ENCODE results near the gene CDH3.
"Not testable (repeated sequence)": the region's sequence is repeated elsewhere in the genome, so short reads cannot be mapped to it uniquely, and the experiment has no call there.

The CDH3 gene

DNA sequence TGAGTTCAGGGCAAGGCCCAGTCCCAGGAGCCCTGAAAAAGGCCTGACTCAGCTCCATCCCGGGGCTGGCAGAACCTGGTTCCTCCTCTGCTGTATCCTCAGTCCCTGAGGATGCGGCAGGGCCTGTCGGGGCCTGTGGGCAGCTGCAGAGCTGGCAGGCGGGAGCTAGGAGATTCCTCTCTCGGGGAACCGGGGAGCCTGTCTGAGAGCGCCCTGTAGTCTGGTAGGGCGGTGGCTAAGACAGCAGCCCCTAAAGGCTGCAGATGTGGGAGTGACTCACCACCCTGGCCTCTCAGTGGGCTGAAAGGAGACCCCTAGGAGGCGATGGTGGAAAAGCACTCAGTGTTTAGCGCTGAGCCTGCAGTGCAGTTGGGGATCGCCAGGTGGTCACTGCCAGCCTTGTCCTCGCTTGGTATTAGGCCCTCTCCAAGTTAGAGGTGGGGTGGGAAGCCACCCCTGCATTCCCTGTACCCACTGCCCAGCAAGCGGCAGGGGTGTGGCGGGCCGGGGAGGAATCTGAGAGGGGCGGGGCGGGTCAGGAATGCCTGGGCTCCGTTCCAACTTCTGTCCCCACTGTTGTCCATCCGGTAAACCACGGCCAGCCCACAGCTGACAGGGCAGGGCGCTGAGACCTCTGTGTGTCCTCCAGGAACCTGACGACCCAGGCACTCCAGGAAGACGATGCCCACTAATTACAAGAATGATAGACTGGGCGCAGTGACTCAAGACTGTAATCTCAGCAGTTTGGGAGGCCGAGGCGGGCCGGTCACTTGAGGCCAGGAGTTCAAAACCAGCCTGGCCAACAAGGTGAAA is 62.4 kb downstream of the CDH3 start:
- no peak for DNase-seq

DNA sequence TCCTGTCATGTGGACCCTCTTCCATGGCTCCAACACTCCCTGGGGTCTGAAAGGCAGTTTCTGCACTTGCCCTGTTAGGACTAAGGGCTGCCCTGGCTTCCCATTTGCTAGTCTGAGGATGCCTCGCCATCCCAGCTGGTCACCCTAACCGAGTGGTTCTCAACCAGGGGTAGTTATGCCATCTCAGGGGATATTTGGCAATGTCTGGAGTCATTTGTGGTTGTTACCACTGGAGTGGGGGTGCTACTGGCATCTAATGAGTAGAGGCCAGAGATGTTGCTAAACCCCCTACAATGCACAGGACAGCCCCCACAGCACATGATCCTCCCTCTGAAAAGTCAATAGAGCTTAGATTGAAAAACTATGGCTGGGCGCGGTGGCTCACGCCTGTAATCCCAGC is 65.1 kb downstream of the CDH3 start:
- DNase-seq = no peak

DNA sequence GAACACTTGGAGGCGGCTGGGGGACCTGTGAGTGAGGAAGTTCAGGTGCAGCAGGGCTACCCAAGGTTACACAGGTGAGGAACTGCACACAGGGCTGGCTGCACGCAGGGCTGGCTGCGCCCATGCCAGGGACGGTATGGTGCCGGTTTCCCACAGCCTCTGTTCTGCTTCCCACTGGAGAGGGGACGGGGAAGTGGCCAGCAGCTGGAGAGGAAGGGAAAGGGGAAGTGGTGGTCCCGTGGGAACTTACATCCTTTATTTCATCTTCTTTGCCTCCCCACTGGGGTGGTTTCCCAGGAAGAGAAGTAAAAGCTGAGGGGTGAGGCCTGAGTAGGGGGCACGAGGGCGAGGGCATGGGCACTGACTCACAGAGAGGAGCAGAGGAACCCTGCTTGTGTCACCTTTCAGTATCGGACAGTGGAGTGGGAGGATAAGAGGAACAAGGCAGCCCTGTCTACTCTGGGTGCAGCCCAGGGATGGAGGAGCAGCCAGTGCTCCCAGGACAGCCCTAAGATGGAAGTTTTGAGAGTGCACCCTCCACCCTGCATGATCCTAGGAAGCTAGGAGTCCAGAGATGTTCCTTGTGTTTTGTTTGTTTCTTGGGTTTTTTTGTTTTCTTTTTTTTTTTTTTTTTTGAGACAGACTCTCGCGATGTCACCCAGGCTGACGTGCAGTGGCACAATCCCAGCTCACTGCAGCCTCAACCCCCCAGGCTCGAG is 66.5 kb downstream of the CDH3 start:
- DNase-seq = no peak

DNA sequence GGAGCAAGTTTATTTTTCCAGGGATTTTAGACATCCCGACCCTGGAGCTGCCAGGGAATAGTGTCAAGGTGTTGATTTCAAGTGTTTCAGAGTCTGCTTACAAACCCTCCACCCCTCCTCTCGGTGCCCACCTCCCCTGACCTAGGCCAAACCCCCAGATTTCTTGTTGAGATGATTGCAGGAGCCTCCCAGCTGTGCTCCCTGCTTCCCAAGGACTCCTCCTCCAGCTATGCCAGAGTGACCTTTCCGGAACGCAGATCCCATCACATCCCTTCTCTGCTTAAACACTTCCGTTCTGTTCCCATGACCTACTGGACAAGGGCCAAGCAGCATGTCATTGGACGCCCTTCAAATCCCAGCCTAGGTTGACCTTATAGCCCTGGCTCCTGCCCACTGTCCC is 68.3 kb downstream of the CDH3 start:
- no peak for DNase-seq

DNA sequence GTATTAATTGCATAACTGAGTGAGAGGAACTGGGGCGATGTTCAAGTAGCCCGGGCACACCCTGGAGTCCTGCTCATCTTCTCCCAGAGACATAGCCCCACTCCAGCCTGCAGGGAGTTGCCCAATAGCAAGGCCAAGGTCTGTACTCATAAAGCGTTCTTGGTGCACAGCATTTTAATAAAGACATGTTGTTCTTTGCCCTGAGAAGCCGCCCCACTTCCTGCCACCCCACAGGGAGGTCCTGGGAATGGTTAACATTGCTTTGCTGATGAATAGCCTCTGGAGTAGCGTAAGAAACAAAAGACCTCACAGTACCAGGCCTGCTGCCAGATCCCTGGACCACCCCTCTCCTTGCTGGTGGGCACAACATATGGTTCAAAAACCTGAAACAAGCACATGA is 70.4 kb downstream of the CDH3 start:
- DNase-seq = no peak

DNA sequence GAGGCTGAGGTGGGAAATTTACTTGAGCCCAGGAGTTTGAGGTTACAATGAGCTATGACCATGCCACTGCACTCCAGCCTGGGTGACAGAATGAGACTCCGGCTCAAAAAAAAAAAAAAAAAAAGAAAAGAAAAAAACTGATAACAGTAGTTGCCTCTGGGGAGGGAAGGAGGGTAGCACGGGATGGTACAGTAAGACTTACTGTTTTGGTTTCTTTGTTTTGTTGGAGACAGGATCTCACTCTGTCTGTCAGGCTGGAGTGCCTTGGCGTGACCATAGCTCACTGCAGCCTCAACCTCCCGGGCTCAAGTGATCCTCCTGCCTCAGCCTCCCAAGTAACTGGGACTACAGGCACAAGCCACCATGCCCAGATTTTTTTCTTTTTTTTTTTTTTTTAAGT is 71.4 kb downstream of the CDH3 start:
- not testable (repeated sequence) for DNase-seq

DNA sequence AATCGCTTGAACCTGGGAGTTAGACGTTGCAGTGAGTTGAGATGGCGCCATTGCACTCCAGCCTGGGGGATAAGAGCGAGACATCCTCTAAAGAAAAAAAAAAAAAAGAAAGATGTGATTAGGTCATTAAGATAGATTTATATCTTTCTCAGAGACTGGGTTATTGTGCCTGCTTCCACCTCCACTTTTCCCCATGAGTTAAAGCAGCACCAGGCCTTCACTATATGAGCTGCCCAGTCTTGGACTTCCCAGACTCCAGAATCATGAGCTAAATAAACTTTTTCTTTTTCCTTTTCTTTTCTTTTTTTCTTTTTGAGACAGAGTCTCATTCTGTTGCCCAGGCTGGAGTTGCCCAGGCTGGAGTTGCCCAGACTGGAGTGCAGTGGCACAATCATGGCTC is 72.6 kb downstream of the CDH3 start:
- DNase-seq = no peak

DNA sequence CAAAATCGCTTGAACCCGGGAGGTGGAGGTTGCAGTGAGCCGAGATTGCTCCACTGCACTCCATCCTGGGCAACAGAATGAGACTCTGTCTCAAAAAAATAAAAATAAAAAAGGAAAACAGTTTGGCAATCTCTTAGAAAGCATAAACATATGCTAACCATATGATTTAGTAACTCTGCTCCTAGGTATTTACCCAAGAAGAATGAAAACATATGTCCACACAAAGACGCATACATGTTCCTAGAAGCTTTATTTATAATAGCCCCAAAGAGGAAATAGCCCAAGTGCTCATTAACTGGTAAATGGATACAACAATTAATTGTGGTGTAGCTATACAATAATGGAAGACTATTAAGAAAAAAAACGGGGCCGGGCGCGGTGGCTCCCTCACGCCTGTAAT is 73.5 kb downstream of the CDH3 start:
- no peak for DNase-seq

DNA sequence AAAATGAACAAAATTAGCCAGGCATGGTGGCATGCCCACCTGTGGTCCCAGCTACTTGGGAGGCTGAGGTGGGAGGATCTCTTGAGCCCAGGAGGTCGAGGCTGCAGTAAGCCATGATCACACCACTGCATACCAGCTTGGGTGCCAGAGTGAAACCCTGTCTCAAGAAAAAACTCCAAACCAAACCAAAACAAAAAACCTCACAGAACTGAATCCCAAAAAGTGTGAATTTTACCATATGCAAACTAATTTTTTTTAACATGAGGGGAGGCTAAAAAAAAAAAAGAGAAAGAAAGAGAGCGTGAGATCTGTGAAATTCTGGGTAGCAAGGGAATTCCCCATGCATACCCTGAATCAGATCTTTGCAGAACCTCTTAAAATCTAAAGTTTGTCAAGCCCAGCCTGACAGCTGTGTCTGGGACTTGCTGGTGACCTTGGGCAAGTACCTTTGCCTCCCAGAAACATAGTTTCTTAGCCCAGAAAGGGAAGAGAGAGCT is 74.9 kb downstream of the CDH3 start:
- no peak for DNase-seq

DNA sequence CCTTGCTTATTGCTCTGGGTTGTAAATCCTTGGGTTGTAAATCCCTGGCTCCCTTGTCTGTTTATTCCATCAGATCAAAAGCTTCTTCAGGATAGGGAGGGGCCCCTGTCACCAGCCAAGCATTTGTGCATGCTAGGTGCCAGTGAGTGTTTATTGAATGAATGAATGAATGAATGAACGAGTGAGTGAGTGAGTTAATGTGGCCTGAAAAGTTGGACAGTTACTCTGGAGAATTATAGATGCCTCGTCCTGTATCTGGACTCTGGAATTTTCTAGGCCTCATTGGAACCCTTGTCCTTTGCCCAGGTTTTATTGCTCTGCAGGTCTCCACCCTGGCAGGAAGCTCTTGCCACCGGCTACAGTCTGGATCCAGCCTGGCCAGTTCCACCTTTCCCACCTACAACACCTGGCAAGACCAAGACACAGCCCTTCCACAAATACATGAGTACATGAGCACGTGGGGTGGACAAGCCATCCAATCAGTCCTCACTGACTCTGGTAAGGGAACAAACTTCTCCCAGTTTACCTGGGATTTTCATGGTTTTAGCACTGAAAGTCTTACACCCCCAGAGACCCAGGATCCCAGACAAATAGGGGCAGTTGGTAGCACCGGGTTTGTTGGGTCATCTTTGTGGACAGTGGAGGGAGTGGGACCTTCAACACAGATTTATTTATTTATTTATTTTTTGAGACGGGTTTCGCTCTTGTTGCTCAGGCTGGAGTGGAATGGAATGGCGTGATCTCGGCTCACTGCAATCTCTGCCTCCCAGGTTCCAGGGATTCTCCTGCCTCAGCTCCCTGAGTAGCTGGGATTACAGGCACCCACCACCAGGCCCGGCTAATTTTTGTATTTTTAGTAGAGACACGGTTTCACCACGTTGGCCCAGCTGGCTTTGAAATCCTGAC is 77.3 kb downstream of the CDH3 start:
- DNase-seq = no peak

DNA sequence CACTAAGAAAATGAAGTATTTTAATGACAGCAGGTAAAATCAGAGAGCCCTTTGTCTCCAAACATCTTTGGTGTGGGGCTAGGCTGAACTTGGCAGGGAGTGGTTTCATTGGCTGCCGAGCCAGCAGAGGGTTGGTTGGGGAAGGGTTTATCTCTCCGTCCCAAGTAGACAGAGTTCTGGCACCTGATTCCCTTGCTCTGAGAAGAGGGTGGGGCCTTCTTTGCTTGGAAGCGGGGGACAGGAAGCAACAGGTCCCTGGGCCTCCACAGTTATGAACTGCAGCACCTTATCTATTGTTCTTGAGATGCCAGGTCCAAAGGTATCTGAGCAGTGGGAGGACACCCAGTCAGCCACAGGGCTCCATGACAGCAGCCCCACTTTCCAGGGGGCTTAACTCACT is 79.7 kb downstream of the CDH3 start:
- DNase-seq = no peak

DNA sequence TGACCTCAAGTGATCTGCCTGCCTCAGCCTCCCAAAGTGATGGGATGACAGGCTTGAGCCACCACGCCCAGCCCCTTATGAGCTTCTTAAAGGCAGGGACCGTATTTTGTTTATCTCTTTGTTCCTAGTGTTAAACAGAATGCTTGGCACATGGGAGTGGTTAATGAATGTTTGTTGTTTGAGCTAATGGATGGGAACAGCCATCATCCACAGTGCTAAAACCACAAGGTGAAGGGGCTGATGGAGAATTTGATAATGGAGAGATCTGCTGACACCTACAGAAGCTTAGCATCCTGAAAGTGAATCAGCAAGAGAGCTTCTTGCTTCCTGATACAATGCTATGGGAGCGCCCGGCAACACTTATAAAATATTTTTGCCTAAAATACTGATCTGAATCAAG is 83.4 kb downstream of the CDH3 start:
- DNase-seq = no peak

DNA sequence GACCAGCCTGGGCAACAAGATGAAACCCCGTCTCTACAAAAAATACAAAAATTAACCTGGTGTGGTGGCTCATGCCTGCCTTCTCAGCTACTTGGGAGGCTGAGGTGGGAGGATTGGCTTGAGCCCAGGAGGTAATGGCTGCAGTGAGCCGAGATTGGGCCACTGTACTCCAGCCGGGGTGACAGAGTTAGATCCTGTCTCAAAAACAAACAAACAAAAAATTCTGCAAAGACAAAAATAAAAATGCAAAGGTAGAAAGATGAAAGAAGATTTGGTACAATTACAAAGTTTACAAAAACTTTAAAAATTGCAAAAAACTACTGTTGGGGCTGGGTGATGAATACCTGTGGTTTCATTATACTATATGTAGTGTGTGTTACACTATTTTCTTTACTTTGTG is 86.5 kb downstream of the CDH3 start:
- no peak for DNase-seq

DNA sequence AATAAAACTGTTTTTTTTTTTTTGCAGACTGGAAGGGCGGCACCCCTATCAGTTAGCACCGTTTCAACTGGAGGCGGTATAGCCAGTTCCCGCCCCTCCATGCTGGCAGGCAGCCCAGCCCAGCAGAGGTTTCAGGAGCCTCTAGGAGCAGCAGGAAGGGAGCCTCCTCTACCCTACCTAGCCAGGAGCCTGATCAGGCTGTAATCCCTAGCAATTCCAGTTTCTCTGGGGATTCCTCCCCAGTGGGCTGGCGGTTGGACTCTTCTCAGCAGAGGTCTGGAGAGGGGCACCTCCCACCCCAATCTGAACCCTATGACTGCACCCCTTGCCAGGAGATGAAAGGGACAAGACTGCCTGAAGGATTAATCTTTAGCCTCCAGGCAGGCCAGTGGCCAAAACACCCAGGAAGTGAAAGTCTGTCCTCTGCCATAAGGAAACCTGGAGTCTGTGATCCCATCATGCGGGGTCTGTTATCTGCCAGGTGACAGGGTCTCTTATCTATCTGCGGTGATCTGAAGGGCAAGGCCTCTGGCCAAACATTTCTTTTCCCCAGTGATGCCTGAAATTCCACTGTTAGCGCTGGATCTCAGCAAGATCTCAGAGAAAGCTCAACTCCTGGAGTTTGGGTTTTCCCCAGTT is 87.1 kb downstream of the CDH3 start:
- no peak for DNase-seq

DNA sequence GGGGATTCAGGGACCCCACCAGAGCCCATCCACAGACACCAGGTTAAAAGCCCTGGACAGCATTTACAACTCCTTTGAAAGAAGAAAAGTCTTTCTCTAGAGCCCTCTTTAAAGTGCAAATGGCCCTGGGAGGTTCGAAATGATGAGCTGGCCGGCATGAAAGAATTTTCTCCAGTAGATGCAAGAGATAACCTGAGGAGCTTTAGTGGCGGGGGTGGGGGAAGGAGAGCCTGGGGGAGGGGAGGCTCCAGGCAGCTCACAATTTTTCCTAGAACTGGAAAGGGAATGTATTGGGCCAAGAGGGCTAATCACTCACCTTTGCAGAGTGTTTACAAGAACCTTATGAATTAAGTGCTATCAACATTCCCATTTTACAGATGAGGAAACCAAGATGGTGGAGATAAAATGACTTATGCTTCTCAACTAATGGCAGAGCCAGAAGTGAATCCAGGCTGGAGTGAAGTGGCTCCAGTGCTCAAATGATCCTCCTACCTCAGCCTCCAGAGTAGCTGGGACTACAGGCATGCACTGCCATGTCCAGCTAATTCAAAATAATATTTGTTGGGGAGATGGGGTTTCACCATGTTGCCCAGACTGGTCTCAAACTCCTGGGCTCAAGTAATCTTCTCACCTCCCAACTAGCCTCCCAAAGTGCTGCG is 87.8 kb downstream of the CDH3 start:
- DNase-seq = no peak

DNA sequence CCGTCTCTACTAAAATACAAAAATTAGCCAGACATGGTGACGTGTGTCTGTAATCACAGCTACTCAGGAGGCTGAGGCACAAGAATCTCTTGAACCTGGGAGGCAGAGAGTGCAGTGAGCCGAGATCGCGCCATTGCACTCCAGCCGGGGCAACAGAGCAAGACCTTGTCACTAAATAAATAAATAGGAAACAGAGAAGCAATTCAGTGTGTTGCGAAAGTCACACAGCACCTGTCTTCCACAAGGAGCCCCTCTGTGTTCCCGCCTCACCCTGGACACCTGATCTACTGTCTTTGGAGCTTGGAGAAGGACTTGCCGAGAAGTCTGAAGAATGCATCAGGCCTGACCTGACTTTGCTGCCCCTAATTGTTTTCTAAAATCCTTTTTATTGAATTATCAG is 88.5 kb downstream of the CDH3 start:
- DNase-seq = no peak

DNA sequence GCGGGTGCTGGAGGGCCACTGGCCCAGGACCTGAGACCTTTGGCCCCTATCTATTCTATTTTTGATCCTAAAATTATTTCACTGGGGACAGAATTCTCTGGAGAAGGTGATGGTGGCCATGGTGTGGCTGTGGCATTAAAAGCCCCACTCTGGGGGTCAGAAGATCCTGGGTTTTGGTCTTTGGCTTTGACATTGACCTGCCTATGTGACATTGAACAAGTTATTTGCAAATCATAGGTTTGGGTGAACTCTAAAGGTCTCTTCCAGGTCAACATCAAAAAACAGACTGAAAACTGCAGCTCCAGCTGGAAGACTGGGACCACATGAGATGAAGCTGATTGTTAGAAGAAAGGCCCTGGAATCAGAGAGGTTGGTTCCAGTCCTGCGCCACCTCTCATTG is 89.7 kb downstream of the CDH3 start:
- DNase-seq = no peak

DNA sequence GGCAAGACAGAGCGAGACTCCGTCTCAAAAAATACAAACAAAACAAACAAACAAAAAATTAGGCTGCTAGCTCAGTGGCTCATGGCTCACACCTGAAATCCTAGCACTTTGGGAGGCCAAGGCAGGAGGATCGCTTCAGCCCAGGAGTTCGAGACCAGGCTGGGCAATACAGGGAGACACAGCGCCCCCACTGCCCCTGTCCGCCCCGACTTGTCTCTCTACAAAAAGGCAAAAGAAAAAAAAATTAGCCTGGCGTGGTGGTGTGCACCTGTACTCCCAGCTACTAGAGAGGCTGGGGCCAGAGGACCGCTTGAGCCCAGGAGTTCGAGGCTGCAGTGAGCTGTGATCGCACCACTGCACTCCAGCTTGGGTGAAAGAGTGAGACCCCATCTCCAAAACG is 91.5 kb downstream of the CDH3 start:
- no peak for DNase-seq

DNA sequence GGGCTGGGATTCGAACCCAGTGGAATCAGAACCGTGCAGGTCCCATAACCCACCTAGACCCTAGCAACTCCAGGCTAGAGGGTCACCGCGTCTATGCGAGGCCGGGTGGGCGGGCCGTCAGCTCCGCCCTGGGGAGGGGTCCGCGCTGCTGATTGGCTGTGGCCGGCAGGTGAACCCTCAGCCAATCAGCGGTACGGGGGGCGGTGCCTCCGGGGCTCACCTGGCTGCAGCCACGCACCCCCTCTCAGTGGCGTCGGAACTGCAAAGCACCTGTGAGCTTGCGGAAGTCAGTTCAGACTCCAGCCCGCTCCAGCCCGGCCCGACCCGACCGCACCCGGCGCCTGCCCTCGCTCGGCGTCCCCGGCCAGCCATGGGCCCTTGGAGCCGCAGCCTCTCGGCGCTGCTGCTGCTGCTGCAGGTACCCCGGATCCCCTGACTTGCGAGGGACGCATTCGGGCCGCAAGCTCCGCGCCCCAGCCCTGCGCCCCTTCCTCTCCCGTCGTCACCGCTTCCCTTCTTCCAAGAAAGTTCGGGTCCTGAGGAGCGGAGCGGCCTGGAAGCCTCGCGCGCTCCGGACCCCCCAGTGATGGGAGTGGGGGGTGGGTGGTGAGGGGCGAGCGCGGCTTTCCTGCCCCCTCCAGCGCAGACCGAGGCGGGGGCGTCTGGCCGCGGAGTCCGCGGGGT is 92.1 kb downstream of the CDH3 start, which contains the start of gene CDH1:
CDH1 (plus strand) TSS at position 247 of the 684 bp plus-strand sequence; CDS start at position 371, 124 bp downstream.
- DNase-seq = no peak

DNA sequence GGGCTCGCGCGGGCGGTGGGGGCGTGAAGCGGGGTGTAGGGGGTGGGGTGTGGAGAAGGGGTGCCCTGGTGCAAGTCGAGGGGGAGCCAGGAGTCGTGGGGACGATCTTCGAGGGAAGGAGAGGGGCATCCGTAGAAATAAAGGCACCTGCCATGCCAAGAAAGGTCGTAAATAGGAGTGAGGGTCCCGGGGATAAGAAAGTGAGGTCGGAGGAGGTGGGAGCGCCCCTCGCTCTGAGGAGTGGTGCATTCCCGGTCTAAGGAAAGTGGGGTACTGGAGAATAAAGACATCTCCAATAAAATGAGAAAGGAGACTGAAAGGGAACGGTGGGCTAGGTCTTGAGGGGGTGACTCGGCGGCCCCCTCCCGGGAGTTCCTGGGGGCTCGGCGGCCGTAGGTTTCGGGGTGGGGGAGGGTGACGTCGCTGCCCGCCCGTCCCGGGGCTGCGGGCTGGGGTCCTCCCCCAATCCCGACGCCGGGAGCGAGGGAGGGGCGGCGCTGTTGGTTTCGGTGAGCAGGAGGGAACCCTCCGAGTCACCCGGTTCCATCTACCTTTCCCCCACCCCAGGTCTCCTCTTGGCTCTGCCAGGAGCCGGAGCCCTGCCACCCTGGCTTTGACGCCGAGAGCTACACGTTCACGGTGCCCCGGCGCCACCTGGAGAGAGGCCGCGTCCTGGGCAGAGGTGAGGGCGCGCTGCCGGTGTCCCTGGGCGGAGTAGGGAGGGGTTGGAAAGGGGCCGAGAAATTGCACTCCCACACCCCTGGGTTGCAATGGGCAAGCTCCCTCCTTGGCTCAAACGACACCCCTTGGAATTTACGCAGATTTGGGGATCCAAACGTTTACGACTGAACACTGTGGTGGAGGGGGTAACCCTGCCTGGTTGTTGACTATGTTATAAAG is 92.9 kb downstream of the CDH3 start:
- DNase-seq = no peak
